Measurements from ENCODE around the gene DMTF1. TPM values are rescaled to one million over a fixed set of nuclear protein-coding genes. Genes with fewer than 3 reads are reported as not detected.

Gene DMTF1
- total and polyA plus RNA-seq, 2 of the 8 experiments (the other 6 are each of a cell fraction or from before 2014, with no cell fraction given) = 86.0 to 115 TPM

GRCh38 chr7:87116315-87116714, 35.9 kb upstream of the DMTF1 start:
- no peaks in the 10 kb centered on the region for H4K20me1 ChIP-seq (replicated peaks in 1 of 2; ENCODE audit: control insufficient read depth in 1 of 2, insufficient read depth in 2 of 2, low read length in 2 of 2)
- H4K5ac ChIP-seq (ENCODE audit: insufficient read length, low read depth, low read length) = no peak overlapping the region
- H2BK20ac ChIP-seq (ENCODE audit: low read length) = no peak overlapping the region
- WGBS, 2 experiments (ENCODE audit: extremely low coverage in 1 of 2, insufficient coverage in 1 of 2, insufficient read length in 1 of 2, insufficient replicate concordance in 2 of 2, low coverage in 1 of 2, low lambda C conversion rate in 2 of 2, missing lambda C conversion rate in 1 of 2) = 89% methylated on average over 1 of the region's 1 CpG; no CpG with 5 or more reads in 1 of the 2 experiments
- no peak overlapping the region for H3K23ac ChIP-seq (ENCODE audit: insufficient read length)
- H2BK12ac ChIP-seq (ENCODE audit: low read depth, low read length) = no peak overlapping the region
- H2AK5ac ChIP-seq (ENCODE audit: low read depth, low read length) = no peak overlapping the region
- ChIA-PET POLR2A (ENCODE audit: partially characterized antibody) (interaction anchor here (1.2 kb wide), 1 partner anchor 9 kb away, joined by 3 read pairs; no protein-coding TSS in a partner anchor), CTCF (ENCODE audit: partially characterized antibody) (interaction anchor here (1.4 kb wide), 1 partner anchor 32 kb away, joined by 4 read pairs; no protein-coding TSS in a partner anchor)
- no peak overlapping the region for H3K18ac ChIP-seq (ENCODE audit: extremely low read depth, low read length)
- H3K79me2 ChIP-seq (ENCODE audit: control insufficient read depth in 1 of 2, insufficient read depth in 2 of 2, low read length in 2 of 2) = no peaks in the 10 kb centered on the region
- no peak overlapping the region for H2BK5ac ChIP-seq (ENCODE audit: low read depth, low read length)
- no peak for FAIRE-seq
- no peaks in the 10 kb centered on the region for H3K79me1 ChIP-seq (ENCODE audit: low read depth, low read length)
- no peak overlapping the region for H3K27ac ChIP-seq (ENCODE audit: low read depth, low read length)
- no peak overlapping the region for H3K4me3 ChIP-seq (ENCODE audit: extremely low read depth in 1 of 4, insufficient read depth in 2 of 4, low read depth in 3 of 4, low read length in 4 of 4)
- H3K9me3 ChIP-seq (ENCODE audit: insufficient read depth in 2 of 2, low read depth in 1 of 2, low read length in 1 of 2) = peaks cover 4 to 8% of the 10 kb centered on the region in 2 experiments; a peak in 2 of 4 replicates
- no peak overlapping the region for H4K8ac ChIP-seq (ENCODE audit: extremely low read depth, insufficient read depth, low read length)
- no peak overlapping the region for H2AFZ ChIP-seq (ENCODE audit: low read length)
- no peak overlapping the region for H2BK15ac ChIP-seq (ENCODE audit: low read length)
- H3K36me3 ChIP-seq (ENCODE audit: control insufficient read depth in 2 of 4, insufficient read depth in 4 of 4, low read length in 3 of 4) = no peaks in the 10 kb centered on the region; a peak in 1 of 8 replicates
- H3K4ac ChIP-seq (replicated peaks; ENCODE audit: insufficient read length, low read depth, low read length) = no peak overlapping the region
- no peak overlapping the region for H3K9ac ChIP-seq (replicated peaks in 1 of 4; ENCODE audit: extremely low read depth in 1 of 4, low read depth in 3 of 4, low read length in 3 of 4)
- H3K23me2 ChIP-seq (ENCODE audit: low read depth, low read length) = no peaks in the 10 kb centered on the region
- no peak overlapping the region for H4K91ac ChIP-seq (replicated peaks; ENCODE audit: insufficient read length, low read length)
- H3K56ac ChIP-seq (replicated peaks; ENCODE audit: insufficient read length, low read depth, low read length) = no peak overlapping the region
- no peak for DNase-seq (ENCODE audit: low read depth in 1 of 2, low spot score in 2 of 2)
- H2BK120ac ChIP-seq (replicated peaks; ENCODE audit: low read depth, low read length) = no peak overlapping the region
- H3K14ac ChIP-seq (ENCODE audit: insufficient read length) = no peak overlapping the region
- H3K4me2 ChIP-seq (ENCODE audit: insufficient read depth in 1 of 2, low read depth in 2 of 2, low read length in 2 of 2) = no peak overlapping the region
- no peaks in the 10 kb centered on the region; a peak in 1 of 7 replicates for H3K4me1 ChIP-seq (replicated peaks in 1 of 4; ENCODE audit: control insufficient read depth in 3 of 4, insufficient read depth in 4 of 4, low read length in 3 of 4)
- H3K27me3 ChIP-seq (replicated peaks in 1 of 4; ENCODE audit: control insufficient read depth in 3 of 4, extremely low read depth in 1 of 4, insufficient read depth in 3 of 4, low read length in 3 of 4) = no peaks in the 10 kb centered on the region
- TF ChIP-seq SIN3A (conservative IDR thresholded peaks at IDR 0.05 in 1 of 2, IDR thresholded peaks at IDR 0.05 in 1 of 2; ENCODE audit: low read depth in 1 of 2, low read length in 2 of 2) (no peak), SP1 (IDR thresholded peaks at IDR 0.05; ENCODE audit: low read depth, low read length) (no peak), BRCA1 (IDR thresholded peaks at IDR 0.05; ENCODE audit: low read depth, low read length) (no peak), TBP (IDR thresholded peaks at IDR 0.05; ENCODE audit: low read depth, low read length) (no peak), RNF2 (IDR thresholded peaks at IDR 0.05; ENCODE audit: borderline replicate concordance, low read depth, low read length, missing control alignments, poor library complexity, severe bottlenecking) (no peak), BCL11A (IDR thresholded peaks at IDR 0.05; ENCODE audit: low read depth in 2 of 2, low read length in 2 of 2) (no peak)
